ENCODE measurements around the gene MAP1LC3B2. TPM values are rescaled to one million over a fixed set of nuclear protein-coding genes. Genes with fewer than 3 reads are reported as not detected.

MAP1LC3B2 gene
- total and polyA plus RNA-seq, 10 of the 15 experiments (the other 5 are each of a cell fraction or from before 2014, with no cell fraction given) = 0.23 to 2.7 (median 0.72) TPM; not detected in 3

DNA sequence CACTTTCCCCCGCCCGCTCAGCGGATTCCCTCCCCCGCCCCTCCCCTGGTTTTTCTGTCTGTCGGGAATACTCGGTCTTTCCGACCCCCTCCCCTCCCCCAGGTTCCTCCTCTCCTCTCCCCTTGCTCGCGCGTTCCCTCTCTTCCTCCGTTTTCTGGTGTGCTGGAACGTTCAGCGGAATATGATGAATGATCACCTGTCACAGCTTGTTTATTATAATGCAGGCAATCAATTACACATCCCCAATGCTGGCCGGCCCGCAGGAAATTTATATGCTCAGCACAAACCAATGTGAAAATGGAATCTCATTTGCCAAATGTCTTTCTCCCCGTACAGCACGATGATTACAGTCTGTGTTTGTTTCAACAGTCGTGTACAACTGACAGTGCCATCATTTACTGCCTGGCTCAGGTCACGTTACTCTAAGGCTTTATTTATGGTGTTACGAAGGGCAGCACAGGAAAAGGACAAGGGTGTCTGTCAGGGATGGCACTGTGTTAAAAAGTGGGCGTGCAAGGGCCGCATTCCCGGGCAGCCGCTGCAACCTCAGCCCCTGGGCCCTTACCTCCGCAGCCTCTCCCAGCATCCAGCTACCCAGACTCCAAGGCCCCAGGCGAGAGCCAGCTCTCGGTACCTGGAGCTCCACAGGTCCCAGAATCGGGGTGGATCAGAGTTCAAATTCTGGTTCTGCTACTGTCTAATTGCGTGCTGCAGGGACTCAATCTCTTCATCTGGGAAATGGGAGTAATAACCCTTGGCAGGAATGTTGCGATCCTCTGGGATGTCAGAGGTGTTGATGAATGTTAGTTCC, 24.7 kb upstream of the MAP1LC3B2 start (continued):
- no peak for TF ChIP-seq EP300 (IDR thresholded peaks at IDR 0.05; ENCODE audit: borderline replicate concordance in 1 of 2, control insufficient read depth in 1 of 2, low read depth in 2 of 2, low read length in 2 of 2)
- no peak for TF ChIP-seq E4F1 (IDR thresholded peaks at IDR 0.05; ENCODE audit: borderline replicate concordance, partially characterized antibody)
- no peak for TF ChIP-seq ZBED1 (IDR thresholded peaks at IDR 0.05; ENCODE audit: borderline replicate concordance)
- no peak for TF ChIP-seq ASH2L (IDR thresholded peaks at IDR 0.05; ENCODE audit: borderline replicate concordance, low read depth)

DNA sequence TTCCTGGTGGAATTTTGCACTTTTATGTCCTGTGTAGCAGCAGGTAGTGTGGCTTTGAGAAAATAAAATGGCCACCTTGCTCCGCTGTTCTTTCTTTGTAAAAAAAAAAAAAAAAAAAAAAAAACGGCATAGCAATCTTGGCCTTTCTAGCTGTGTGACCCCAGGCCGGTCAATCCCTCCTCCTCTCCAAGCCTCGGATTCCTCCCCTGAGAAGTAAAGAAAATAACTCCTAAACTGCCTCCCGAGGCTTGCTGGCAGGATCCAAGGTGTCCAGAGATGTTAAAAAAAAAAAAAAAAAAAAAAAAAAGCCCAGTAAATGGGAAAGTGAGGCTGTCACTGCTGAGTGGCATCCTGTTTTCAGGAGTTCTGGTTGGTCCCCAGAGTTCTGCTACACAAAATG, 23.9 kb upstream of the MAP1LC3B2 start:
- Histone ChIP-seq H2AFZ (ENCODE audit: control insufficient read depth, low read depth, low read length) (no peak overlapping the region), H3K36me3 (ENCODE audit: control insufficient read depth in 2 of 2, insufficient read depth in 2 of 2, low read length in 1 of 2) (no peaks in the 10 kb centered on the region), H3K27me3 (replicated peaks in 1 of 2; ENCODE audit: control insufficient read depth in 2 of 2, insufficient read depth in 2 of 2, low read length in 1 of 2) (no peaks in the 10 kb centered on the region), H3K9ac (ENCODE audit: control insufficient read depth, insufficient read depth, low read length) (no peak overlapping the region), H3K79me2 (ENCODE audit: control insufficient read depth, insufficient read depth, low read length) (no peaks in the 10 kb centered on the region), H3K9me3 (replicated peaks; ENCODE audit: control insufficient read depth, insufficient read depth, low read length) (no peaks in the 10 kb centered on the region; the same call in 2 of the 3 replicates), H4K20me1 (ENCODE audit: control insufficient read depth, insufficient read depth) (no peaks in the 10 kb centered on the region), H3K4me3 (no peak overlapping the region), H3K4me1 (ENCODE audit: control insufficient read depth, insufficient read depth, low read length) (peaks cover 34% of the 10 kb centered on the region), H3K27ac (ENCODE audit: control insufficient read depth, insufficient read depth) (no peak overlapping the region), H3K4me2 (ENCODE audit: control insufficient read depth, insufficient read depth) (no peak overlapping the region)
- WGBS (ENCODE audit: insufficient coverage, insufficient replicate concordance, low lambda C conversion rate, missing lambda C conversion rate) = 90% methylated on average over 3 of the region's 5 CpGs
- ATAC-seq (no peak), DNase-seq (ENCODE audit: low read depth, low spot score) (no peak), FAIRE-seq (no peak)
- CTCF ChIA-PET = interaction anchor here (2.6 kb wide), 1 partner anchor 24 kb away, joined by 10 read pairs; the partner anchor contains the start of gene MAP1LC3B2
- RAD21 ChIA-PET (ENCODE audit: unreplicated experiment) = interaction anchor here (0.7 to 5.6 kb wide), 2 partner anchors 25 to 474 kb away, joined by 3 to 64 read pairs; partner anchors contain the start of gene MAP1LC3B2
- SMC1A ChIA-PET (ENCODE audit: uncharacterized antibody, unreplicated experiment) = interaction anchor here (7.9 kb wide), 1 partner anchor 25 kb away, joined by 106 read pairs; the partner anchor contains the start of gene MAP1LC3B2
- in situ Hi-C loops (cut with MboI) = no loop called here
- intact Hi-C loops (cut with micrococcal nuclease; ENCODE audit: unreplicated experiment) = no loop called here
- BruUV-seq (replicated peaks) = no TSS peak
- TF ChIP-seq NR2C1 (IDR thresholded peaks at IDR 0.05) (no peak), ZNF384 (IDR thresholded peaks at IDR 0.05; ENCODE audit: borderline replicate concordance, low read depth, low read length) (peak; percentile 42; the same call in 1 of the 2 replicates)
- POLR2A ChIA-PET = interaction anchor here (5.9 kb wide), 1 partner anchor 25 kb away, joined by 47 read pairs; the partner anchor contains the start of gene MAP1LC3B2
